COR-L47 (cell line): Measurements from ENCODE around the gene PDE7B.
"Not testable (repeated sequence)": the region's sequence is repeated elsewhere in the genome, so short reads cannot be mapped to it uniquely, and the experiment has no call there.

Experiments used
- DNase-seq: peaks from one replicate; lab custom pipeline; 2025; lab: John Stamatoyannopoulos, UW

Gene PDE7B

GRCh38 chr6:136191606-136192312 lies 340.3 kb downstream of the PDE7B start:
- no peak for DNase-seq

- no peak for DNase-seq
Observed at GRCh38 chr6:136192902-136193301, 341.4 kb downstream of the PDE7B start.

GRCh38 chr6:136201732-136202131 lies 350.2 kb downstream of the PDE7B start:
- DNase-seq: peak; percentile 1

- no peak for DNase-seq
Observed at GRCh38 chr6:136208783-136209182, 357.3 kb downstream of the PDE7B start.

GRCh38 chr6:136209496-136209895 lies 358.0 kb downstream of the PDE7B start:
- no peak for DNase-seq

GRCh38 chr6:136210398-136211165 lies 359.1 kb downstream of the PDE7B start:
- DNase-seq: no peak

- no peak for DNase-seq
Observed at GRCh38 chr6:136212608-136213007, 361.1 kb downstream of the PDE7B start.

GRCh38 chr6:136213012-136213539 lies 361.6 kb downstream of the PDE7B start:
- DNase-seq: no peak

- DNase-seq: no peak
Observed at GRCh38 chr6:136213853-136214252, 362.4 kb downstream of the PDE7B start.

GRCh38 chr6:136216503-136217401 lies 365.3 kb downstream of the PDE7B start:
- no peak for DNase-seq

GRCh38 chr6:136224974-136225373 lies 373.5 kb downstream of the PDE7B start:
- DNase-seq: not testable (repeated sequence)

- DNase-seq: no peak
Observed at GRCh38 chr6:136225496-136225895, 374.0 kb downstream of the PDE7B start.

- peak; percentile 11 for DNase-seq
Observed at GRCh38 chr6:136226027-136226673, 374.6 kb downstream of the PDE7B start.

- no peak for DNase-seq
Observed at GRCh38 chr6:136226674-136227377, 375.3 kb downstream of the PDE7B start.

- DNase-seq: no peak
Observed at GRCh38 chr6:136228814-136229213, 377.3 kb downstream of the PDE7B start.

- no peak for DNase-seq
Observed at GRCh38 chr6:136230219-136230853, 378.8 kb downstream of the PDE7B start.

GRCh38 chr6:136232701-136233100 lies 381.2 kb downstream of the PDE7B start:
- no peak for DNase-seq

- no peak for DNase-seq
Observed at GRCh38 chr6:136235233-136235564, 383.7 kb downstream of the PDE7B start.

GRCh38 chr6:136236466-136237293 lies 385.2 kb downstream of the PDE7B start:
- no peak for DNase-seq
